ENCODE results near the gene EIPR1. TPM values are rescaled to one million over a fixed set of nuclear protein-coding genes. Genes with fewer than 3 reads are reported as not detected.

The EIPR1 gene
- total and polyA plus RNA-seq, 8 donors = 4.3 to 12.5 (median 6.4) TPM

DNA sequence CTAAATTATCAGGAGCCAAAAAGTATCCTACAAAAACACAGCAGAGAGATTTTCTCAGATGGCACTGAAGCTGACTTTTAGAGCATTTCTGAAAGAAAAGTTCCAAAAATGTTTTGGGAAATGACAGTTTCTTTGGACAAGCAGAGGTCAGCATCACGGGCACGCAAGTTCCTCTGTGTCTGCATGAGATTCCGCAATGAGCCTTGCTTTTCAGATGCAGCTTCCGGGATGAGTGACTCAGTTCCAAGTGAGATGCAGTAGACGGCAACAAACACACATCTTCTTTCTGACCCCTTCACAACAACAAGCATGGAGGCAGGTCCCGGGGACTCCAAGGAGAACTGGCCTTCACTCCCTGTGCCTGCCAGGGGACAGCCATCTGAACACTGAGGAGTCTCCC, 76.6 kb downstream of the EIPR1 start:
- TF ChIP-seq, protein P1, sequence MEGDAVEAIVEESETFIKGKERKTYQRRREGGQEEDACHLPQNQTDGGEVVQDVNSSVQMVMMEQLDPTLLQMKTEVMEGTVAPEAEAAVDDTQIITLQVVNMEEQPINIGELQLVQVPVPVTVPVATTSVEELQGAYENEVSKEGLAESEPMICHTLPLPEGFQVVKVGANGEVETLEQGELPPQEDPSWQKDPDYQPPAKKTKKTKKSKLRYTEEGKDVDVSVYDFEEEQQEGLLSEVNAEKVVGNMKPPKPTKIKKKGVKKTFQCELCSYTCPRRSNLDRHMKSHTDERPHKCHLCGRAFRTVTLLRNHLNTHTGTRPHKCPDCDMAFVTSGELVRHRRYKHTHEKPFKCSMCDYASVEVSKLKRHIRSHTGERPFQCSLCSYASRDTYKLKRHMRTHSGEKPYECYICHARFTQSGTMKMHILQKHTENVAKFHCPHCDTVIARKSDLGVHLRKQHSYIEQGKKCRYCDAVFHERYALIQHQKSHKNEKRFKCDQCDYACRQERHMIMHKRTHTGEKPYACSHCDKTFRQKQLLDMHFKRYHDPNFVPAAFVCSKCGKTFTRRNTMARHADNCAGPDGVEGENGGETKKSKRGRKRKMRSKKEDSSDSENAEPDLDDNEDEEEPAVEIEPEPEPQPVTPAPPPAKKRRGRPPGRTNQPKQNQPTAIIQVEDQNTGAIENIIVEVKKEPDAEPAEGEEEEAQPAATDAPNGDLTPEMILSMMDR (IDR thresholded peaks at IDR 0.05) = no peak
- Histone ChIP-seq H3K27me3 (no peaks in the 10 kb centered on the region), H3K36me3 (peaks cover 0 to 5% (median 0%) of the 10 kb centered on the region in 3 donors), H3K9me3 (no peaks in the 10 kb centered on the region), H3K4me1 (no peaks in the 10 kb centered on the region), H3K27ac (no peak overlapping the region), H3K4me3 (no peak overlapping the region)
- no peak for ATAC-seq
- intact Hi-C loops (cut with DNase I) = no loop called here
- no peak for FAIRE-seq
- WGBS, 2 donors = 96% methylated on average over 6 of the region's 6 CpGs
- peak in 1 of 6 donors; percentile 10 for DNase-seq

DNA sequence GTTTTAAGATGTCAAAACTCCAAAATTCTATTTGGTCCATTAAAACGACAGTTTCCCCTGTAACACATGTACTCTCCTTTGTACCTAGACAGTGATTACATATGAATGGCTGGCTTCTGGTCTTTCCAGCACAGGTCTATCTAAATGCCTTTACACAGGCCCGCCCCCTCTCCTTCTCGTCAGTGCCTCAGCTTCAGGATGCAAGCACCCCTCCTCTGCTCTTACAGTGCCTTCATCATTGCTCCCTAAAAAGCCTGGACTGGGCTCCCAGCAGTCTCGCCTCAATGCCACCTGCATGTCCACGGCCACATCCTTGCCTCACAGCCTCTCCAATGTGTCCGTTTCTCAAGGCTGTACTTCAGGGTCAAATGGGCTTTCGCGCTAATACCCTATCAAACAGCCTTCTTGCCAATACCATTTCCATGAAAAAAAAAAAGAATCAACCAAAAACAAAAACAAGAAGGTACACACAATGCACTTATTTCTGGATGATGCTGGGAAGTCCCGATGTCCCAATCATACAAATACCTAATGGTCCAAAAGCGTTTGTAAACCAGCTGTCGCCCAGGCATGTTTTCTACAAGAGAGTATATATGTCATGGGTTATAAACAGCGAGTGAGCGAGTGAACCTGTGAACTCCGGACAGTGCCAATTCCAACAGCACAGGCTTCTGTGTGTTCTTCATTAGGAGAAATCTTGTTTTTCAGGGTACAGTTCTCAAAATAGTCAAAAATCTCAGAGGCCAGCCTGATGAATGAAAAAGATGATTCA, 77.2 kb downstream of the EIPR1 start:
- DNase-seq (peak in 2 of 6 donors; percentile 9 to 11), FAIRE-seq (no peak)

DNA sequence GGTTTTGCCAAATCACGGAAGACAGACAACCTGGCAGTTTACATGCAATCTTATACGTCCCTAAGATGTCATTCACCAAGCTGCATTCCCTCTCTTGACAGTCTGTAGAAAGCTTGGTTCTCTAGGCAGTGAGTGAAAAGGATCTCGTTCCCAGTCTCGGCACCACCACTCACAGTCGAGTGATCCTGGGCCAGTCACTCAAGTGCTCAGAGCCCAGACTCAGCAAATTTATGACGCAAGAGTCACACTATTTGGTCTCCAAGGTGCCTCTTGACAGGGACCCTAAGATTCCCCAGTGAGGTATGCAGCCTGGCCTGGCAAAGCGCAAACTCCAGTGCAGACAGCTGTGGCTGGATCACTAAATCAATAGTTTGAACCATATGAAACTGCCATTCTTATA, 77.9 kb downstream of the EIPR1 start:
- WGBS, 2 donors = 94 to 95% methylated on average over 7 of the region's 7 CpGs
- Histone ChIP-seq H3K27ac (no peak overlapping the region), H3K36me3 (peaks cover 0 to 5% (median 0%) of the 10 kb centered on the region in 3 donors), H3K4me3 (no peak overlapping the region), H3K27me3 (no peaks in the 10 kb centered on the region), H3K9me3 (no peaks in the 10 kb centered on the region), H3K4me1 (no peaks in the 10 kb centered on the region)
- intact Hi-C loops (cut with DNase I) = no loop called here
- ATAC-seq (no peak), FAIRE-seq (no peak), DNase-seq (peak in 1 of 6 donors; percentile 15)
- TF ChIP-seq, protein P1 (IDR thresholded peaks at IDR 0.05) = no peak

More for the DNA sequence above, 77.2 kb downstream of the EIPR1 start:
- Histone ChIP-seq H3K9me3 (no peaks in the 10 kb centered on the region), H3K4me1 (no peaks in the 10 kb centered on the region), H3K27ac (no peak overlapping the region), H3K4me3 (no peak overlapping the region), H3K27me3 (no peaks in the 10 kb centered on the region), H3K36me3 (peaks cover 0 to 5% (median 0%) of the 10 kb centered on the region in 3 donors)
- ATAC-seq = no peak
- WGBS, 2 donors = 91 to 93% methylated on average over 14 of the region's 14 CpGs
- intact Hi-C loops (cut with DNase I) = no loop called here
- TF ChIP-seq, protein P1 (IDR thresholded peaks at IDR 0.05) = no peak

DNA sequence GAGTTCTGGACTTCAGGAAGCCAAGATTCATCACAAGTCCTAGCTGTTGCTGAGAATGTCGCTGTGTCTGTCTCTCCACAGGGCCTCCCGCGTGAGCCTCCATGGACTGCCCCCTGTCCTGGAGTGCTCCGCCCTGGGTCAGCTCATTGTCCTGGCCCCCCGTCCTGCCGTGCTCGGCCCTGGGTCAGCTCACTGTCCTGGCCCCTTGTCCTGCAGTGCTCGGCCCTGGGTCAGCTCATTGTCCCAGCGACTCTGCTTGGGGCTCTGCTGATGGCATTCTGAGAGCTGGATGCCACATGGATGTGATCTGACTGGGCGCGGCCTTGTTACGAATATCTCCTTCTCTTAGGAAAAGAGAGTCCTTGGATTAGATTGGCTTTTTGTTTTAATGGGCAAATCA, 78.5 kb downstream of the EIPR1 start:
- no peaks in the 10 kb centered on the region for H3K9me3 ChIP-seq
- ATAC-seq (no peak), DNase-seq (peak in 2 of 6 donors; percentile 31 to 44), FAIRE-seq (no peak)
- no peak overlapping the region for H3K4me3 ChIP-seq
- H3K27ac ChIP-seq = no peak overlapping the region
- no peaks in the 10 kb centered on the region for H3K27me3 ChIP-seq
- peaks cover 0 to 5% (median 0%) of the 10 kb centered on the region in 3 donors for H3K36me3 ChIP-seq
- WGBS, 2 donors = 92 to 95% methylated on average over 12 of the region's 12 CpGs
- no peaks in the 10 kb centered on the region for H3K4me1 ChIP-seq
- TF ChIP-seq, protein P1 (IDR thresholded peaks at IDR 0.05) = no peak
- intact Hi-C loops (cut with DNase I) = no loop called here

DNA sequence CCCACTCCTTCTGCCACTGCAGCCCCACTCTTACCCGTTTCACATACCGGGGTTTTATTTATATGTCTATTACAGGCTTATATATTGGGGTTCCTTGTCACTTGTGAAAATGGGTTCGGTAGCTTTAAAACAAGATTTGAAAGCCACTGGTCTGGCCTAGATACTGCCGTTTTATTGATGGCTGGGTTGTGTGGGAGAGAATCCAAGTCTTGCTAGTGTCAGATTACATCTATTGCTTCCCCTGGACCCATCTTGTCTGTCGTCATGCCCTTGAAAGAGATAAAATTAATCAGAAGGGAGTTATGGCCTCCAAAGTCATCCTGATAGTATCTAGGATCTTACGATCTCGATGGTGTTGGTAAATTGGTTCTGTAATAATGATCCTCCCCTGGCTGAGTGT, 79.4 kb downstream of the EIPR1 start:
- 89 to 93% methylated on average over 7 of the region's 7 CpGs for WGBS, 2 donors
- no peak overlapping the region for H3K27ac ChIP-seq
- DNase-seq (no peak), ATAC-seq (no peak), FAIRE-seq (no peak)
- no peaks in the 10 kb centered on the region for H3K4me1 ChIP-seq
- H3K9me3 ChIP-seq = no peaks in the 10 kb centered on the region
- H3K4me3 ChIP-seq = no peak overlapping the region
- peaks cover 0 to 5% (median 0%) of the 10 kb centered on the region in 3 donors for H3K36me3 ChIP-seq
- TF ChIP-seq, protein P1 (IDR thresholded peaks at IDR 0.05) = no peak
- intact Hi-C loops (cut with DNase I) = no loop called here
- H3K27me3 ChIP-seq = no peaks in the 10 kb centered on the region

Measured in pancreas (tissue), 10 donors.